BJ (cell line): ENCODE measurements around the gene HSD11B2. TPM values are rescaled to one million over a fixed set of nuclear protein-coding genes. Genes with fewer than 3 reads are reported as not detected.

Experiments
- CTCF ChIA-PET: fragments of 350-600 bp; formaldehyde crosslinking; extraction: SDS; loops from one replicate; lab custom pipeline; 2021; ENCODE audit warnings: antibody characterized with exemption, inconsistent platforms; lab: Yijun Ruan, JAX
- POLR2A ChIA-PET: fragments of 300-600 bp; sonication (Branson Sonifier 250); formaldehyde crosslinking; extraction: SDS; loops from one replicate; lab custom pipeline; 2021; ENCODE audit warnings: antibody characterized with exemption; lab: Charles Lee
- DNase-seq: peaks from one replicate; pipeline ENCODE4 v3.0.0-alpha.2; 2011; ENCODE audit warnings: low read depth
- H3K27me3 ChIP-seq: 2 replicates; pipeline ENCODE4 v1.6.0; 2011; ENCODE audit warnings: low read length; ENCODE audit not compliant: control insufficient read depth, insufficient read depth
- H3K36me3 ChIP-seq: 2 replicates; pipeline ENCODE4 v1.5.1; 2011; ENCODE audit warnings: low read length; ENCODE audit not compliant: control insufficient read depth, insufficient read depth
- H3K4me3 ChIP-seq: 2 replicates; pipeline ENCODE4 v1.5.1; 2011; ENCODE audit warnings: low read depth, mild to moderate bottlenecking, control low read depth, low read length
- polyA plus RNA-seq: library from polyadenylated mRNA; depleted of rRNA; stranded (reverse); fragments of >200 nt; gene quantifications from 2 replicates; pipeline ENCODE4 v1.2.3, GENCODE V29; 2011
- TF ChIP-seq, protein P1 (sequence below): IDR thresholded peaks from 2 replicates; pipeline ENCODE4 v1.5.1; 2011; ENCODE audit warnings: low read depth, mild to moderate bottlenecking, control low read depth, inconsistent platforms, low read length, moderate library complexity; ENCODE audit not compliant: insufficient read depth

The HSD11B2 gene
- polyA plus RNA-seq, 1 experiment = 0.07 TPM

DNA sequence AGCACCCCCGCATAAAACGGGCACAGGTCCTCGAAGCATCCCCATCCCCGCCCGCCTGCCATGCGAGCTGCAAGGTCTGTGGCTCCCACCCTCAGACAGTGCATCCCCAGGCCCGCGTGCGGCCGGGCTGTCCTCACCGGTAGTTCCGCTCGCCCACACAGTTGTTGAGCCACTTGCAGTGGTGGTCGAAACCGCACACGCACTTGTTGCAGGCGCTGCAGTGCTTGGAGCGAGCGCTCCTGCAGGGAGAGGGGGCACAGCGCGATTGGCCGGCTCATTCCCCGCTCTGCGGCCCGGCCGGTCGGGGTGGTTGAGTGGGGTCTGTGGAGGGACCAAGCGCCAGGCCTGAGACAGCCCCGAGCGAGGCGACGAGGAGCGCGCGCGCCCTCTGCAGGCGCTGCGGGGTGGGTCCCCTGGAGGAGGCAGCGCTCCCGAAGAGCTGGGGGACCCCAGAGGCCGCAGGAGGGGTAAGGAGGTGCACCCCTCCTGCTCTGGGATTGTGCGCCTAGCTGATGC lies 31.6 kb upstream of the HSD11B2 start:
- no peak overlapping the region for H3K4me3 ChIP-seq
- POLR2A ChIA-PET = no interaction called here
- TF ChIP-seq, protein P1, sequence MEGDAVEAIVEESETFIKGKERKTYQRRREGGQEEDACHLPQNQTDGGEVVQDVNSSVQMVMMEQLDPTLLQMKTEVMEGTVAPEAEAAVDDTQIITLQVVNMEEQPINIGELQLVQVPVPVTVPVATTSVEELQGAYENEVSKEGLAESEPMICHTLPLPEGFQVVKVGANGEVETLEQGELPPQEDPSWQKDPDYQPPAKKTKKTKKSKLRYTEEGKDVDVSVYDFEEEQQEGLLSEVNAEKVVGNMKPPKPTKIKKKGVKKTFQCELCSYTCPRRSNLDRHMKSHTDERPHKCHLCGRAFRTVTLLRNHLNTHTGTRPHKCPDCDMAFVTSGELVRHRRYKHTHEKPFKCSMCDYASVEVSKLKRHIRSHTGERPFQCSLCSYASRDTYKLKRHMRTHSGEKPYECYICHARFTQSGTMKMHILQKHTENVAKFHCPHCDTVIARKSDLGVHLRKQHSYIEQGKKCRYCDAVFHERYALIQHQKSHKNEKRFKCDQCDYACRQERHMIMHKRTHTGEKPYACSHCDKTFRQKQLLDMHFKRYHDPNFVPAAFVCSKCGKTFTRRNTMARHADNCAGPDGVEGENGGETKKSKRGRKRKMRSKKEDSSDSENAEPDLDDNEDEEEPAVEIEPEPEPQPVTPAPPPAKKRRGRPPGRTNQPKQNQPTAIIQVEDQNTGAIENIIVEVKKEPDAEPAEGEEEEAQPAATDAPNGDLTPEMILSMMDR = peak; percentile 65
- no peaks in the 10 kb centered on the region for H3K36me3 ChIP-seq
- no peak for DNase-seq
- peaks cover 2% of the 10 kb centered on the region for H3K27me3 ChIP-seq
- CTCF ChIA-PET = interaction anchor here (0.9 to 2.0 kb wide), 4 partner anchors 15 to 66 kb away, joined by 3 to 5 read pairs (median 4); no protein-coding TSS in a partner anchor

DNA sequence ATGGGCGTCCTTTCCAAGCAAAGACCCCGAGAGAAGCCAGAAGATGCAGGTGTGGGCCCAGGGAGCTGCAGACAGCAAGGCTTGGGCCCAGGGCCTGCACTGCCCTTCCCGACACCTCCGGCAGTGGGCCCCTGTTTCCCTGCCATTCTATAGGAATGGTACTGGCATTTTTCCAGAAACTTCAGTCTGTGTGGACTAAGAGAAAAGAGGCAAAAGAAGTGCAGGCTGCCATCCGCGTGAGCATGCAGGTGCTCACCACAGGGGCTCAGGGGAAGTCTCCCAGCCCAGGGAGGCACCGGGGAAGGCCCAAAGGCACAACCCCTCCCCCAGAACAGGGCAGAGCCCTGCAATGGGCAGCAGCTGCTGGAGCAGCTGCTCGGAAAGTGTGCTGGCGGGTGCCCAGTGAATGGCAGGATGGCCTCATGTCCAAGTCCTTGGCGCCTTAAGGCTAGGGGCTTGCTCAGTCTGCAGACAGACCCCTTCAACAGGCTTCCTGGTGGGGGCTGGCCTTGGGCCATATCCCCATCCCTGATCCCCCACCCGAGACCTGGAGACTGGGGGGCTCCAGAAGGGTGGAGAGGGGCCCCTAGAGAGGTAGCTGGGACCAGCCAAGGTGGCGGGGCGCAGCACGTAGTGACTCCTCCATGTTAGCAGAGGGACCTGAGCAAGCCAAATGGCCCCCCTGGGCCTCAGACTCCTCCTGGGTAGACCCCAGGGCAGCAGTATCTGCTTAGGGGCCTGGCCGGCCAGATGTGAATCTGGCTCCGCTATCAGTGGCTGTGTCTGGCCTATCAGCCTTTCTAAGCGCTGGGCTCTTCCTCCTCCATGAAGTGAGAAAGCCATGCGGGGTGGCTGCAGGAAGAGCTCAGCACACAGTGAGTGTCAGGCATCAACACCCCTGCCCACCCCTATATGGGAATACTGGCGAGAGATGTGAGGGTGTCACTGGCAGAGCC lies 30.9 kb upstream of the HSD11B2 start:
- no peak overlapping the region for H3K4me3 ChIP-seq
- TF ChIP-seq, protein P1 = no peak
- ChIA-PET CTCF (interaction anchor here (0.7 to 2.0 kb wide), 5 partner anchors 15 to 300 kb away, joined by 3 to 5 read pairs (median 3); no protein-coding TSS in a partner anchor), POLR2A (no interaction called here)
- H3K27me3 ChIP-seq = no peaks in the 10 kb centered on the region
- DNase-seq = no peak
- no peaks in the 10 kb centered on the region for H3K36me3 ChIP-seq

DNA sequence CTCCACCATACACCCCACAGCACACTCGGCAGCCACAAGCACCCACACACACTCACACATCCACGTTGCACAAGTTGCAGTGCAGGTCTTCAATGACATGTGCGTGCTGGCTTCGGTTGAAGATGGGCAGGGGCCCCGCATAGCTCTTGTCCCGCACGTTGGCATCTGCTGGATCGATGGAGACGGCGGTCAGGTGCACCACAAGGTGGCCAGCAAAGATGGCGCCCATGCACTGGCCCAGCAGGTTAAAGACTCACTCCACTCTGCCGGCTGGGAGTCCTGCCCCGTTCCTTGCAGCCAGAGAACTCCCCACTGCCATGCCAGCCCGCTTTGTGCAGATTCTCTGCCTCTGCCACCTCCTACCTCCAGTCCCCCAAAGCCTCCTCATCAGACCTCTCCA lies 30.0 kb upstream of the HSD11B2 start:
- no peak overlapping the region for H3K4me3 ChIP-seq
- H3K36me3 ChIP-seq = no peaks in the 10 kb centered on the region
- ChIA-PET CTCF (interaction anchor here (0.8 to 1.2 kb wide), 2 partner anchors 18 to 26 kb away, joined by 3 to 5 read pairs; no protein-coding TSS in a partner anchor), POLR2A (no interaction called here)
- TF ChIP-seq, protein P1 = no peak
- H3K27me3 ChIP-seq = no peaks in the 10 kb centered on the region
- DNase-seq = no peak

DNA sequence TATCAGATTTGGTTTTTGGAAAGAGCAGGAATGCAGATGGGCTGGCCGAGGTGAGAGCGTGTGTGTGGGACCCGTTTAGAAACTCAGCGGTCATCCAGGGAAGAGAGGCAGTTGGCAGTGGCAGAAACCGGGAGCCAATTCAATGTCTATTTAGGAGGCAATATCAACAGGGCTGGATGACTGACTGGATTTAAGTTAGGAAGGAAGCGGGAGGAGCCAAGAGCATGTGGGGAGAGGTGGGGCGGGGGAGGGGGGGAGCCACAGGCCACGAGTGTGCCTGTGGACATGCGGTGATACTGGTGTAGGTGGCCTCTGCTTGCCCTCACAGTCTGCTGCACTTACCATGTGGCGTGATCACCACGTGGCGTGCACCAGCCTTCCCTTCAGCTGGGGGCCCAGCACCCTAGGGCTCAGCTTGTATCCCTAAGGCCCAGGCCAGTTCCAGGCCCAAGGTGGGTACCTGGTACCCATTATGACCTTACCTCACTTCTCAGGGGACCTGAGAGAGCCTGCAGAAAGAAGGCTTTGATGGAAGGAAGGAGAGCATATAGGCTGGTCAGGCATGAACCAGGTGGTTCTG lies 26.9 kb upstream of the HSD11B2 start:
- Histone ChIP-seq H3K36me3 (no peaks in the 10 kb centered on the region), H3K4me3 (no peak overlapping the region), H3K27me3 (no peaks in the 10 kb centered on the region)
- ChIA-PET POLR2A (no interaction called here), CTCF (interaction anchor here (1.2 to 1.5 kb wide), 2 partner anchors 24 to 76 kb away, joined by 3 read pairs; partner anchors contain the start of gene ATP6V0D1)
- DNase-seq = no peak
- TF ChIP-seq, protein P1 = no peak
